Loucy (cell line): ENCODE data around the gene EPN2.
"Not testable (repeated sequence)": the region's sequence is repeated elsewhere in the genome, so short reads cannot be mapped to it uniquely, and the experiment has no call there.

Source experiments
- CTCF ChIP-seq: fragments of 200-600 bp; sonication (generic); conservative IDR thresholded peaks from 2 replicates; pipeline ENCODE4 v1.5.1; 2014; ENCODE audit warnings: mild to moderate bottlenecking, antibody characterized with exemption, low read length
- EZH2phosphoT487 ChIP-seq: fragments of 200-600 bp; IDR thresholded peaks from 2 replicates; pipeline ENCODE4 v1.6.1; 2018; ENCODE audit warnings: antibody characterized with exemption, mild to moderate bottlenecking, moderate library complexity, borderline replicate concordance

GRCh38 chr17:19234676-19235075 is 2.5 kb upstream of the EPN2 start:
- not testable (repeated sequence) for TF ChIP-seq CTCF, EZH2phosphoT487
